ENCODE results near the gene OTUD4.
A peak's percentile ranks its signal among the peaks of the same experiment; 100 is the strongest.
"Not testable (repeated sequence)": the region's sequence is repeated elsewhere in the genome, so short reads cannot be mapped to it uniquely, and the experiment has no call there.

Gene OTUD4

DNA sequence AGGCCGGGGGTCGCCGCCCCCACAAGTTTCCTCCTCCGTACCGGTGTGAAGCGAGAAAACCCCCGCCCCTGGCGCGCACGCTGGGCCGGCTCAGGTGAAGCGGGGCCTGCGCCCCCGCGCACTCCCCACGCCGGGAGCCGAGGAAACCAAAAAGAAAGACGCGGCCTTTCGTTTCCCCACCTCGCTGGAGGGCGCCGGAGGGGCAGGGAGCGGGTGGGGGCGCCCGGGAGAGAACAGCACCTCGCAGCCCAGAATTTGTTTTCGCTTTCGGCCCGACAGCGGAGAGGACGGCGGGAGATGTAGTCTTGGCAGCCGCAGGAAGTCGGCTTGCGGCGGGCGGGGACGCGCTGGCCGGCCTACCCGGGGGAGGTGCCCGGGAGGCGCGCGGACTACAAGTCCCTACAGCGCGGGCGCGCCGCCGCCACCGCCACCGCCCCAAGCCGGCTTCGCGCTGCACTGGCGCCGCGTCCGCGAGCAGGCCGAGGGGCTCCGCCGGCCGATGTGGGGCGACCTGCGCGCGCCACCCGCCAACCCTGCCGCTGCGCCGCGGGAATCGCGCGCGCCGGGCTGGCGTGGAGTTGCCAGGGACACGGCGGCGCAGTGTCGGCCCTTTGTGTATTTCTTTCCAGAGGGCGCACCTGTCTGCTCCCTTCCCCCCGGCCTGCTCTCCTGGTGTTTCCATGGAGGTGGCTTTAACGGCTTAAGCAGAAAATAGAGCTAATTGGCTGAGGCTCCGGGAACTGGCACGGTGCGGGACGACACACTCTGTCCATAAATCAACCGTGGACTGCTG, at the start of gene OTUD4:
Gene OTUD4 (minus strand): TSS at position 292 of the 793 bp plus-strand sequence. CDS start 616 bp downstream, outside the sequence.
- peak; percentile 97 for DNase-seq

- DNase-seq = not testable (repeated sequence)
Observed at GRCh38 chr4:145223228-145223627, 42.8 kb upstream of the OTUD4 start.

DNA sequence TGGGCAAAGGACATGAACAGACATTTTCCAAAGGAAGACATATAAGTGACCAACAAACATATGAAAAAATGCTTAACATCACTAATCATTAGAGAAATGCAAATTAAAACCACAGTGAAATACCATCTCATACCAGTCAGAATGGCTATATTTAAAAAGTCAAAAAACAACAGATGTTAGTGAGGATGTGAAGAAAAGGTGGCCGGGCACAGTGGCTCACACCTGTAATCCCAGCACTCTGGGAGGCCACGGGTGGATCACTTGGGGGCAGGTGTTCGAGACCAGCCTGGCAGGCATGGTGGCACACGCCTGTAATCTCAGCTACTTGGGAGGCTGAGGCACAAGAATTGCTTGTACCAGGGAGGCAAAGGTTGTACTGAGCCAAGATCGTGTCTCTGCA, 41.1 kb upstream of the OTUD4 start:
- DNase-seq = not testable (repeated sequence)

GRCh38 chr4:145219090-145219489, 38.7 kb upstream of the OTUD4 start:
- DNase-seq = no peak

GRCh38 chr4:145218251-145218650, 37.9 kb upstream of the OTUD4 start:
- DNase-seq = peak; percentile 33

- DNase-seq = no peak
Observed at GRCh38 chr4:145217349-145217748, 37.0 kb upstream of the OTUD4 start.

GRCh38 chr4:145216535-145216934, 36.1 kb upstream of the OTUD4 start:
- no peak for DNase-seq

DNA sequence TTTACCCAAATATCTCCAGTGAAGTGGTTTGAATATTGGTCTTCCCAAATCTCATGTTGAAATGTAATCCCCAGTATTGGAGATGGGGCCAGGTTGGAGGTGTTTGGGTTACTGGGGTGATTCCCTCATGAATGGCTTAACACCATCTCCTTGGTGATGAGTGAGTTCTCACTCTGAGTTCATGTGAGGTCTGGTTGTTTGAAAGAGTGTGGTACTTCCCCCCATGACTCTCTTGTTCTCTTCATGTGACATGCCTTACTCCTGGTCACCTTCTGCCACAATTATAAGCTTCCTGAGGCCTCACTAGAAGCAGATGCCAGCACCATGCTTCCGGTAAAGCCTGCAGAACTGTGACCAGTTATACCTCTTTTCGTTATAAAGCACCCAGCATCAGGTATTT, 32.9 kb upstream of the OTUD4 start:
- no peak for DNase-seq

DNA sequence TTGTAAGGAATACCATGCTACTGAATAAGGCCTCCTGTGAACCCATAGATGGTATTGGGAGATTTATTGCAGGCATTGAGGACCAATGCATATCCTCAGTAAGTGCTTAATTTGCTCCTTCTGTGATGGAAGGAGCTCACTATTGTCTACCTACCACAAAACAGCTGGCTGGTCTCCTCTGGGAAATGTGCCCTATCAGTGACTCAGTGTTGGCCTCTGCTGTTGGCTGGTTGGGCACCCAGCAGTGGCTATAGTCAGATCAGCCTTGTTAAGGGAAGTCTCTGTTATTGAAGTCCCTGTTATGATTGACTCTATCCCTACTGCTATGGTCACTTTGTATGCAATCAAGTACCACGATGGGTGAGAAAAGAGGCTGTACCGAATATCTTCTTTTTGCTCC, 27.5 kb upstream of the OTUD4 start:
- no peak for DNase-seq

- DNase-seq = no peak
Observed at GRCh38 chr4:145203410-145203809, 23.0 kb upstream of the OTUD4 start.

- no peak for DNase-seq
Observed at GRCh38 chr4:145200366-145200765, 20.0 kb upstream of the OTUD4 start.

- no peak for DNase-seq
Observed at GRCh38 chr4:145199051-145199716, 18.8 kb upstream of the OTUD4 start.

GRCh38 chr4:145196747-145197146, 16.4 kb upstream of the OTUD4 start:
- DNase-seq = no peak

DNA sequence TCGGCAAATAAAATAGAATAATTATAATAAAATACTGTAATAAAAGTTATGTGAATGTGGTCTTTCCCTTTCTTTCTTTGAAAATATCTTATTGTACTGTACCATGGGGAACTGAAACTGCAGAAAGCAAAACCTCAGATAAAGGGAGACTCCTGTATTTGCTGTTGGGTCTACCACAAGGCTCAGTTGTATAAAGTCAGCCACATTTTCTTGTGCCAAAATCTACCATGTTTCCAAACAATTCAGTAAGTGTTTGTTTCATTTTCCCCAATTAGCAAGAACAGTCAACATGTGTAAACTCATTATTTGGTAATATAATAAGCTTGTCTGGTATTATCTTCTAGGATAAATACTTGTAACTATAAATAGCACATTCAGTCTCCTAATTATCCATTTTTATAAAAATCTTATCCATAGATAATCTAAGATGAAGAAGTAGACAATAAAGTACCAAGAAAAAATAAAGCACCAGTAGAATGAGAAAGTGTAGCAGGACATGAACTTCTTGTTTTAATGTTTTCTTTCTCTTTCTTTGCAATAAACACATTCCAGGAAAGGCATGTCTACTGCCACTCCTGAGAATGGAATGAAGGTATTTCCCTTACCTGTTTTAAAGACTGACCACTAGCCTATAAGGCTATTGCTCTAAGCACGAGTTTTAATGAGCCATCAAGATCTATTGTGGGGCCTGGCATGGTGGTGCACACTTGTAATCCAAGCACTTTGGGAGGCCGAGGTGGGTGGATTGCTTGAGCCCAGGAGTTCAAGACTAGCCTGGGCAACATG, 15.0 kb upstream of the OTUD4 start:
- no peak for DNase-seq

DNA sequence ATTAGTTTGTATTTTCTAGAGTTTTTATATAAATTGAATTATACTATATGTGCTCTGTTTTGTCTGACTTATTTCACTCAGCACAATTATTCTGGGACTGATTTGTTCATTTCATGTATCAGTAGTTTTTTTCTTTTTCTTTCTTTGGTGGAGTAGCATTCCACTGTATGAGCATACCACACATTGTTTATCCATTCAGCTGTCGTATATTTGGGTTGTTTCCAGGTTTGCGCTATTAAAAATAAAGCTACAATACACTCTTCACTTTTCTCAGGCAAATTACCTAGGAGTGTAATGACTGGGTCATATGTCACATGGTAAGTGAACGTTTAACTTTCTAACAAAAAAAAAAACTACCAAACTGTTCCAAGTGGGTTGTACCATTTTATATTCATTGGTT, 9.6 kb upstream of the OTUD4 start:
- DNase-seq = no peak

- DNase-seq = no peak
Observed at GRCh38 chr4:145186729-145187128, 6.3 kb upstream of the OTUD4 start.

DNA sequence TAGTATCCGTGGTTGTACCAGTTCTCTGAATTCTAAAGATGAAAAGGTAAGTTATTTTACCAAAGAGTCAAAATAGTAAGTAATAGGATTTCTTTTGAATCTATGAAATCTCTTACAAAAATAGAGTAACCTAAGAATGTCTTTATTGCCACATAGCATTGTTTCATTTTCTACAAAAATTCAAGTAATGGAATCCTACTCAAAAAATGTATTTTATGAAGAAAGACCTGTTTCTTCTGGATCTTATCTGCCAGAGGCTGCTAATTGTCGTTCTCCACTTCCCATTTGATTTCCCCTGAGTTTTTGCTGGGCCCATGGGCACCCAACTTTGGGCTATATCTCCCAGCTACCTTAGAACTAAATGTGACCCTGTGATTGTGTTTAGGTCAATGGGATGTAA, 3.2 kb upstream of the OTUD4 start:
- DNase-seq = no peak

DNA sequence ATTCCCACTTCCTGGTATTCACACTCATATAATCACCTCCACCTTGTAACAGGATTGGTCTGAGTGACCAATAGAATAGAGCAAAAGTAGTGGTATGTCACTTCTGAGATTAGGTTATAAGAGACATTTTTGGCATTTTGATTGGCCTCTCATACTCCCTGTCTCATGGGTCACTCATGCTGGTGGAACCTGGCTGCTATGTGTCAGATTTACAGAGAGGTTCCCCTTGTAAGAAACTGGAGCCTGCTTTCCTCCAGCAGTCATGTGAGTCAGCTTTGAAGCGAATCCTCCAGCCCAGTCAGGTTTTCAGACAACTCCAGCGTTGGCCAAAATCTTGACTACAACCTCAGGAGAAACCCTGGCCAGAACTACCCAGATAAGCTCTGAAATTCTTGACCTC, 2.6 kb upstream of the OTUD4 start:
- DNase-seq = no peak

GRCh38 chr4:145182222-145182621, 1.8 kb upstream of the OTUD4 start:
- DNase-seq = no peak

DNA sequence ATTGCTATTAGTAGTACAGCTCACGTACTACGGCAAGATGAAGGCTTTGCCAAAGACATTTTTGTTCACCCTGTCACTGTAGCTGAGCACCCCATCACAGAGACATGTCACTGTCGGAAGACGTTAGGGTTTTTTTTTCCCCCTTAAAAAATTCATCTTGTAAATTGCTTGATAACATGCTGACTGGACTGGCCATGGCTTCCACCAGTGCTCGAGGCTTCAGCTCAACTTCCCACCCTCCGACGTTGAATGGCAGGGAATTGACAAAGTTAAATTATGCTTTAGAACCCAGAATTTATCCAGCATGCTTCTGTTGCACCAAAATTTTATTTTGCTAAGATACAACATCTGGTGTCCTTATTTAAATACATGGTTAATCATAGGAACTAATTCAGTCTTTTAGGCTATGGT, 707 bp upstream of the OTUD4 start:
- no peak for DNase-seq

GRCh38 chr4:145179861-145180297, 510 bp downstream of the OTUD4 start:
- not testable (repeated sequence) for DNase-seq

DNA sequence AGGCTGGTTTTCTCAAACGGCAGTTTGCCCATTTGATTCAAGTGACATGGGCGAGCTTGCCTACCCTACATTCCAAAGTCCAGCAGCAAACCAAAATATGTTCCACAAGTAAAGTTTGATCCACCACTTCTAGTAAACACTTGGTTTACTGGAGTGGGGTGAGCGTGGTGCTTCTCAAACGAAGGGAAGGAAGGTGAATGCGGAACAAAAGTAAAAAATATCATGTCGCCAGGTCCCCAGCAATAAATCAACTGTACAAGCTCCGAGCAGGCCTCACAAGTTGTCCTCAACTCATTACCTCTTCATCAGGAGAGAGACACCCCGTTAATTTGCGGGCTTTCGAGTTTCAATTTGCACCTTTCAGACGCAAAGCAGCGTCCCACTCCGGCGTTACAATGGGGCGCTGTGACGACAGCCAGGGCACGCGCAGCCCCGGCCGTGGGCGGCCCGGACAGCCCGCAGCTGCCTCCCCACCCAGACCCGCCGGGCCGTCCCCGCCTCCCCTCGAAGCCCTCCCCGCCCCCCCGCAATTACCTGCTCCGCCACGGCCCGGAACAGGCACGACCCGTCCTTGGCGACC, 1.0 kb downstream of the OTUD4 start:
- peak; percentile 78 for DNase-seq

GRCh38 chr4:145178740-145179280, 1.6 kb downstream of the OTUD4 start:
- DNase-seq = no peak

All from femur (tissue), 1 donor.